A549 (cell line): ENCODE results near the gene NID1. TPM values are rescaled to one million over a fixed set of nuclear protein-coding genes. Genes with fewer than 3 reads are reported as not detected.
"Not testable (repeated sequence)": the region's sequence is repeated elsewhere in the genome, so short reads cannot be mapped to it uniquely, and the experiment has no call there.

Experiments
- ATAC-seq, 2 experiments: fragments of 200-7000 bp in 1 of 2; fragments of >200 bp in 1 of 2; cut with Nextera tagmentation in 1 of 2; cut with Tn5 transposase in 1 of 2; 3 replicates each; pipeline versions ENCODE4 v1.8.0 to v1.9.1; 2018 to 2020; ENCODE audit warnings: mild to moderate bottlenecking in 1 of 2, moderate library complexity in 1 of 2
- CTCF ChIA-PET: fragments of 300-600 bp; sonication (Branson Sonifier 250); formaldehyde crosslinking; extraction: SDS; loops from one replicate; lab custom pipeline; 2021; ENCODE audit warnings: antibody characterized with exemption, inconsistent platforms; lab: Yijun Ruan, JAX
- POLR2A ChIA-PET: fragments of 350-600 bp; formaldehyde crosslinking; extraction: SDS; loops from one replicate; lab custom pipeline; 2021; ENCODE audit warnings: antibody characterized with exemption, inconsistent platforms; lab: Yijun Ruan, JAX
- DNase-seq, 2 experiments: peaks; one replicate each; pipeline versions ENCODE4 v3.0.0 to v3.0.0-alpha.2; 2011 to 2016; ENCODE audit warnings: low read depth in 1 of 2, low spot score in 1 of 2
- FAIRE-seq: peaks from 2 replicates; lab custom pipeline; 2011; peaks lifted over from hg19 to GRCh38; lab: Jason Lieb, UNC
- H3K27ac ChIP-seq, 2 experiments: fragments of >200 bp; sonication (Bioruptor Twin); formaldehyde crosslinking; 3 replicates each; pipeline ENCODE4 v1.5.1; 2016 to 2017
- H3K4me1 ChIP-seq: fragments of >200 bp; sonication (Bioruptor Twin); formaldehyde crosslinking; 3 replicates; pipeline ENCODE4 v1.6.1; 2016
- H3K4me2 ChIP-seq: fragments of >200 bp; sonication (Bioruptor Twin); formaldehyde crosslinking; 3 replicates; pipeline ENCODE4 v1.6.1; 2016
- H3K4me3 ChIP-seq: fragments of >200 bp; sonication (Bioruptor Twin); formaldehyde crosslinking; 3 replicates; pipeline ENCODE4 v1.5.1; 2016
- H3K9me3 ChIP-seq: fragments of >200 bp; sonication (Bioruptor Twin); formaldehyde crosslinking; 3 replicates; pipeline ENCODE4 v1.6.1; 2016
- ATOH8 ChIP-seq: fragments of 250-450 bp; sonication (Bioruptor Pico); IDR thresholded peaks from 2 replicates; pipeline ENCODE4 v1.5.0; 2020; ENCODE audit warnings: low read depth, mild to moderate bottlenecking, moderate library complexity
- BCL3 ChIP-seq: fragments of >200 bp; sonication (Bioruptor Twin); formaldehyde crosslinking; IDR thresholded peaks from 3 replicates; pipeline ENCODE4 v1.6.1; 2016
- BHLHE40 ChIP-seq: IDR thresholded peaks from 2 replicates; pipeline ENCODE4 v1.6.1; 2012; ENCODE audit warnings: low read depth, low read length, inconsistent platforms
- CTCF ChIP-seq: fragments of >200 bp; sonication (Bioruptor Twin); formaldehyde crosslinking; IDR thresholded peaks from 3 replicates; pipeline ENCODE4 v1.5.1; 2016
- E2F6 ChIP-seq: IDR thresholded peaks from 2 replicates; pipeline ENCODE4 v1.6.1; 2012; ENCODE audit warnings: low read depth, borderline replicate concordance
- EHF ChIP-seq: fragments of 250-450 bp; sonication (Bioruptor Pico); IDR thresholded peaks from 2 replicates; pipeline ENCODE4 v1.5.0; 2020; ENCODE audit warnings: mild to moderate bottlenecking
- EP300 ChIP-seq, 2 experiments: fragments of >200 bp; sonication (Bioruptor Twin); formaldehyde crosslinking; IDR thresholded peaks; 2 replicates in 1 of 2; 3 replicates in 1 of 2; pipeline ENCODE4 v1.6.1; 2016 to 2017
- ESRRA ChIP-seq: fragments of 150-350 bp; IDR thresholded peaks from 2 replicates; pipeline ENCODE4 v1.6.1; 2014; ENCODE audit warnings: mild to moderate bottlenecking, low read length, borderline replicate concordance
- HMGXB4 ChIP-seq: fragments of 250-450 bp; sonication (Bioruptor Pico); IDR thresholded peaks from 2 replicates; pipeline ENCODE4 v1.5.0; 2021; ENCODE audit warnings: mild to moderate bottlenecking, moderate library complexity, borderline replicate concordance
- JUN ChIP-seq, 2 experiments: fragments of >200 bp; sonication (Bioruptor Twin); formaldehyde crosslinking; IDR thresholded peaks; 2 replicates in 1 of 2; 3 replicates in 1 of 2; pipeline ENCODE4 v1.6.1; 2016 to 2017
- MAZ ChIP-seq: fragments of 150-350 bp; IDR thresholded peaks from 2 replicates; pipeline ENCODE4 v1.6.1; 2014; ENCODE audit warnings: antibody characterized with exemption, low read depth, low read length, borderline replicate concordance
- MYC ChIP-seq: IDR thresholded peaks from 2 replicates; pipeline ENCODE4 v1.6.1; 2012; ENCODE audit warnings: mild to moderate bottlenecking, inconsistent platforms, low read length, improper control_type of control experiment, borderline replicate concordance
- POLR2A ChIP-seq: IDR thresholded peaks from 2 replicates; pipeline ENCODE4 v1.6.1; 2012; ENCODE audit warnings: mild to moderate bottlenecking, low read length
- POLR2AphosphoS2 ChIP-seq: conservative IDR thresholded peaks from 2 replicates; pipeline ENCODE4 v1.6.1; 2012; ENCODE audit warnings: low read length, improper control_type of control experiment, inconsistent platforms
- RCOR1 ChIP-seq: fragments of 150-350 bp; IDR thresholded peaks from 2 replicates; pipeline ENCODE4 v1.6.1; 2014; ENCODE audit warnings: antibody characterized with exemption, low read length, low read depth
- RNF2 ChIP-seq: fragments of 200-600 bp; sonication (generic); IDR thresholded peaks from 2 replicates; pipeline ENCODE4 v1.6.1; 2016; ENCODE audit warnings: low read depth, mild to moderate bottlenecking, antibody characterized with exemption, moderate library complexity, borderline replicate concordance
- WGBS: methylation state at CpG from one replicate; pipeline ENCODE4 v1.1.6; 2017; ENCODE audit errors: missing lambda C conversion rate; 5-methylcytosine and 5-hydroxymethylcytosine counted together
- polyA plus RNA-seq, 4 experiments: library from polyadenylated mRNA; depleted of rRNA in 3 of 4; stranded (reverse); fragments of >200 nt; fragmentation: RNase III in 1 of 4; extraction: RNeasy Plus Mini Kit Qiagen cat#74134 plus additional on column Dnase treatment in 1 of 4; gene quantifications; 2 replicates in 3 of 4; 3 replicates in 1 of 4; pipeline ENCODE4 v1.2.3, GENCODE V29; 2011 to 2017
- TF ChIP-seq, protein P1 (sequence below): fragments of >200 bp; sonication (Bioruptor Twin); formaldehyde crosslinking; IDR thresholded peaks from 2 replicates; pipeline ENCODE4 v1.6.1; 2016
- TF ChIP-seq, protein P2 (sequence below): fragments of 150-350 bp; IDR thresholded peaks from 2 replicates; pipeline ENCODE4 v1.6.1; 2014; ENCODE audit warnings: low read depth, mild to moderate bottlenecking, low read length

The NID1 gene
- polyA plus RNA-seq, 2 of the 4 experiments (the other 2 are of a cell fraction), result 6.8 to 10.5 TPM

- H3K4me1 ChIP-seq, result peaks cover 7% of the 10 kb centered on the region
- 57% methylated on average over 5 of the region's 5 CpGs for WGBS
- FAIRE-seq, result no peak
- no peak overlapping the region for H3K4me2 ChIP-seq
- ChIA-PET CTCF (interaction anchor here (9.1 kb wide), 1 partner anchor 110 kb away, joined by 160 read pairs; the partner anchor contains the start of gene LYST), POLR2A (no interaction called here)
- no peak overlapping the region for H3K4me3 ChIP-seq
- no peak for TF ChIP-seq HMGXB4
- TF ChIP-seq RCOR1, result no peak
- TF ChIP-seq E2F6, result no peak
- TF ChIP-seq, protein P1, sequence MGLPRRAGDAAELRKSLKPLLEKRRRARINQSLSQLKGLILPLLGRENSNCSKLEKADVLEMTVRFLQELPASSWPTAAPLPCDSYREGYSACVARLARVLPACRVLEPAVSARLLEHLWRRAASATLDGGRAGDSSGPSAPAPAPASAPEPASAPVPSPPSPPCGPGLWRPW, result no peak
- no peak for TF ChIP-seq MYC
- TF ChIP-seq EP300 (IDR thresholded peaks at IDR 0.05), result no peak
- TF ChIP-seq BCL3, result no peak
- no peak for TF ChIP-seq ATOH8
- no peak for TF ChIP-seq POLR2AphosphoS2
- TF ChIP-seq RNF2, result no peak
- TF ChIP-seq MAZ, result no peak
- TF ChIP-seq JUN (IDR thresholded peaks at IDR 0.05), result no peak
- no peak for TF ChIP-seq CTCF
- no peak for TF ChIP-seq ESRRA
- TF ChIP-seq BHLHE40, result no peak
- TF ChIP-seq, protein P2, sequence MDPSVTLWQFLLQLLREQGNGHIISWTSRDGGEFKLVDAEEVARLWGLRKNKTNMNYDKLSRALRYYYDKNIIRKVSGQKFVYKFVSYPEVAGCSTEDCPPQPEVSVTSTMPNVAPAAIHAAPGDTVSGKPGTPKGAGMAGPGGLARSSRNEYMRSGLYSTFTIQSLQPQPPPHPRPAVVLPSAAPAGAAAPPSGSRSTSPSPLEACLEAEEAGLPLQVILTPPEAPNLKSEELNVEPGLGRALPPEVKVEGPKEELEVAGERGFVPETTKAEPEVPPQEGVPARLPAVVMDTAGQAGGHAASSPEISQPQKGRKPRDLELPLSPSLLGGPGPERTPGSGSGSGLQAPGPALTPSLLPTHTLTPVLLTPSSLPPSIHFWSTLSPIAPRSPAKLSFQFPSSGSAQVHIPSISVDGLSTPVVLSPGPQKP, result no peak
- no peak for TF ChIP-seq POLR2A
- no peak for DNase-seq
- no peak overlapping the region for H3K27ac ChIP-seq
- H3K9me3 ChIP-seq, result no peaks in the 10 kb centered on the region
- ATAC-seq, result no peak
Measured at GRCh38 chr1:235976490-235976889, 88.4 kb downstream of the NID1 start.

GRCh38 chr1:235974616-235975015 is 90.3 kb downstream of the NID1 start:
- H3K9me3 ChIP-seq, result no peaks in the 10 kb centered on the region
- H3K4me2 ChIP-seq, result no peak overlapping the region
- CTCF ChIA-PET, result interaction anchor here (0.7 to 9.1 kb wide), 6 partner anchors 17 to 221 kb away, joined by 3 to 160 read pairs (median 4); partner anchors contain the start of gene LYST
- no peak overlapping the region for H3K27ac ChIP-seq
- no peak for FAIRE-seq
- peaks cover 13% of the 10 kb centered on the region for H3K4me1 ChIP-seq
- DNase-seq, result no peak
- no peak for ATAC-seq
- H3K4me3 ChIP-seq, result no peak overlapping the region
- TF ChIP-seq BCL3 (no peak), EHF (CRISPR knock-in tag) (no peak)
- POLR2A ChIA-PET, result no interaction called here
- WGBS, result 60% methylated on average over 1 of the region's 1 CpG

DNA sequence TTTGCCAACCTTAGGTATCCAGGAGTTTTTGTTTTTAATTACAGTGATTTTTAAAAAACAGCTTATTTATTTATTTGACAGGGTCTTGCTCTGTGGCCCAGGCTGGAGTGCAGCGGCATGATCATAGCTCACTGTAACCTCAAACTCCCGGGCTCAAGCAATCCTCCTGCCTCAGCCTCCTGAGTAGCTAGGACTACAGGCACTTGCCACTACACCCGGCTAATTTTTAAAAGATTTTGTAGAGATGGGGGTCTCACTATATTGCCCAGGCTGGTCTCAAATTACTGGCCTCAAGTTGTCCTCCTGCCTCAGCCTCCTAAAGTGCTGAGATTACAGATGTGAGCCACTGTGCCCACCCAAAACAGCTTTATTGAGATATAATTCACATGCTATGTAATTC is 92.2 kb downstream of the NID1 start:
- not testable (repeated sequence) for H3K4me3 ChIP-seq, FAIRE-seq, H3K9me3 ChIP-seq, DNase-seq, H3K4me2 ChIP-seq
- ChIA-PET POLR2A (interaction anchor here (1.4 to 2.3 kb wide), 5 partner anchors 27 to 468 kb away, joined by 3 to 19 read pairs (median 8); partner anchors contain the start of genes B3GALNT2 and LYST), CTCF (interaction anchor here (0.8 to 9.1 kb wide), 36 partner anchors 9 to 477 kb away, joined by 3 to 160 read pairs (median 12); partner anchors contain the start of genes B3GALNT2, LYST and NID1)
- 96% methylated on average over 3 of the region's 3 CpGs for WGBS
- peak overlapping the region in 1 of 2 experiments; percentile 82; a peak in 2 of 6 replicates for H3K27ac ChIP-seq
- ATAC-seq, result 0 out of 6 replicates have a peak, but pooled peaks of 1 of the 2 experiments have one; percentile 5
- peaks cover 13% of the 10 kb centered on the region for H3K4me1 ChIP-seq
